Skeletal muscle tissue (tissue), 4 donors: Measurements from ENCODE around the gene USP3. TPM values are rescaled to one million over a fixed set of nuclear protein-coding genes. Genes with fewer than 3 reads are reported as not detected.
"Not testable (repeated sequence)": the region's sequence is repeated elsewhere in the genome, so short reads cannot be mapped to it uniquely, and the experiment has no call there.

Source experiments
- H3K27ac ChIP-seq: one replicate; pipeline ENCODE4 v1.7.0; 2013; ENCODE audit warnings: mild to moderate bottlenecking, low read depth, low read length, inconsistent platforms
- H3K27me3 ChIP-seq, 3 donors: one replicate each; pipeline ENCODE4 v1.7.0; 2013; ENCODE audit warnings: low read length in 3 of 3; ENCODE audit not compliant: control insufficient read depth in 3 of 3, insufficient read depth in 3 of 3
- H3K36me3 ChIP-seq, 3 donors: one replicate each; pipeline ENCODE4 v1.7.0; 2013; ENCODE audit warnings: low read length in 3 of 3; ENCODE audit not compliant: control insufficient read depth in 3 of 3, insufficient read depth in 3 of 3
- H3K4me1 ChIP-seq, 3 donors: one replicate each; pipeline ENCODE4 v1.7.0; 2013; ENCODE audit warnings: low read length in 3 of 3, mild to moderate bottlenecking in 3 of 3; ENCODE audit not compliant: control insufficient read depth in 3 of 3, insufficient read depth in 3 of 3
- H3K4me3 ChIP-seq, 3 donors: one replicate each; pipeline ENCODE4 v1.7.0; 2013; ENCODE audit warnings: low read length in 3 of 3
- H3K9ac ChIP-seq, 3 donors: one replicate each; pipeline ENCODE4 v1.7.0; 2013; ENCODE audit warnings: low read length in 3 of 3, mild to moderate bottlenecking in 3 of 3, moderate library complexity in 2 of 3, low read depth in 1 of 3
- H3K9me3 ChIP-seq, 3 donors: one replicate each; pipeline ENCODE4 v1.7.0; 2013; ENCODE audit warnings: low read length in 3 of 3; ENCODE audit not compliant: control insufficient read depth in 3 of 3
- total RNA-seq: library from RNA; depleted of rRNA; stranded (reverse); fragments of >200 nt; gene quantifications from one replicate; pipeline ENCODE4 v1.2.3, GENCODE V29; 2014
- donor health status: Osteomylitis.

Gene USP3
- total RNA-seq, 1 donor from 2014 or later = 33.4 TPM

DNA sequence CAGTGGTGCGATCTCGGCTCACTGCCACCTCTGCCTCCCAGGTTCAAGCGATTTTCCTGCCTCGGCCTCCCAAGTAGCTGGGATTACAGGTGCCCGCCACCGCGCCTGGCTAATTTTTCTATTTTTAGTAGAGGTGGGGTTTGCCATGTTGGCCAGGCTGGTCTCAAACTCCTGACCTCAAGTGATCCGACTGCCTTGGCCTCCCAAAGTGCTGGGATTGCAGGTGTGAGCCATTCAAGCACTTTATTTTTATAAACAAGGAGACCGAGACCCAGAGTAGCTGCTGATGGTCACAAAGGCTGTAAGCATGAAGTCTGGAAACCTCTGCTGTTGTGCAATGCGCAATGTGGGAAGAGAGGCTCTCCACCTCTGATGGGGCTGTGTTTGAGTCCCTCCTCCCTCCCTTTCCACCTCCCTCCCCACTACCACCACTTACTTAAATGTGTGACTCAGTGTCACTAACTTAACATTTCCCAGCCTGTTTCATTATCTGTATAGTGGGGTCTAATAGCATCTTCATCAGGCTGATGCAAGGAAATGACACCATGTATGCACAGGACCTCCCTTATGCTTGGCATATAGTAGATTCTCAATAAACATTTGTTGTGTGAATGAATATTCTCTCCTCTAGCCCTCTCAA is 16.5 kb upstream of the USP3 start:
- not testable (repeated sequence) for H3K4me3 ChIP-seq, H3K36me3 ChIP-seq, H3K9me3 ChIP-seq, H3K27ac ChIP-seq, H3K4me1 ChIP-seq, H3K9ac ChIP-seq, H3K27me3 ChIP-seq

DNA sequence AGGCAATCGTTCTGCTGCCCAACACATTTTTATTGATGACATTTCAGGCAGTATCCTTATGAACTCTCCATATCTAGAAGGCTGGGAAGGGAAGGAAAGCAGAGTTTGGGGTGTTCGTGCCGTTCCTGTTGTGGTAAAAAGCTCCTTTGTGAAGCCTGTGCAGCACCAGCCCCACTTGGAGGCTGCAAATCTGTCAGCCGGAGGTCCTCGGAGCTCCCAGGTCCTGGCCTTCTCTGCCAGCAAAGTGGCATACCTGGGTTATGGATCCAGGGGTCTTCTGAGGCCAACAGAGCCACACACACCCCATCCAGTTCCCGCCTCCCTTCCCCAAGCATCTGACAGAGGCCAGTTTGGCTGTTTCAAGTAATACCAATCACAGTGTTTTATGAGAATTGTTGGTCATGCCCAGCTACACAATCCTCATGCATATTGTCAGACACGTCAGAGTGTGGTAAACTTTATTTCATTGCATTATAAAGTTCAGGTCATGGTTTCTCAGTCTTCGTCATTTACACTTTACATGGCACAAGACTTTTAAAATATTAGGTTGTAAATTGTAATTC is 15.9 kb upstream of the USP3 start:
- H3K9ac ChIP-seq = no peak overlapping the region
- H3K9me3 ChIP-seq = no peaks in the 10 kb centered on the region
- H3K36me3 ChIP-seq = no peaks in the 10 kb centered on the region
- no peak overlapping the region for H3K4me3 ChIP-seq
- no peak overlapping the region for H3K27ac ChIP-seq
- H3K4me1 ChIP-seq = peaks cover 0 to under 1% (median 0%) of the 10 kb centered on the region in 3 donors
- H3K27me3 ChIP-seq = no peaks in the 10 kb centered on the region

DNA sequence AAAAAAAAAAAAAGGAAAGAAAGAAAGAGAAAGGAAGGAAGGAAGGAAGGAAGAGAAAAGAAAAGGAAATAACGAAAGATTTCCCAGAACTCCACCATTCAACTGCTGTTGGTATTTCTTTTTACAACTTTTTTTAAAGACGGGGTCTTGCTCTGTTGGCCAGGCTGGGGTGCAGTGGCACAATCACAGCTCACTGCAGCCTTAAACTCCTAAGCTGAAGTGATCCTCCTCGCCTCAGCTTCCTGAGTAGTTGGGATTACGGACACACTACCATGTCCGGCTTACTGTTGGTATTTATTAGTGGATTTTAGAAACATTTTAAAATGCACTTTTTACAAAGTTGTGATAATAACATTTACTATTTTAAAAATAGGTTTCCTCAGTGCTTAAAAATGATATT is 15.0 kb upstream of the USP3 start:
- H3K27ac ChIP-seq = no peak overlapping the region
- H3K36me3 ChIP-seq = no peaks in the 10 kb centered on the region
- H3K9me3 ChIP-seq = no peaks in the 10 kb centered on the region
- no peaks in the 10 kb centered on the region for H3K27me3 ChIP-seq
- H3K4me3 ChIP-seq = no peak overlapping the region
- H3K4me1 ChIP-seq = peaks cover 0 to 4% (median 0%) of the 10 kb centered on the region in 3 donors
- no peak overlapping the region for H3K9ac ChIP-seq

DNA sequence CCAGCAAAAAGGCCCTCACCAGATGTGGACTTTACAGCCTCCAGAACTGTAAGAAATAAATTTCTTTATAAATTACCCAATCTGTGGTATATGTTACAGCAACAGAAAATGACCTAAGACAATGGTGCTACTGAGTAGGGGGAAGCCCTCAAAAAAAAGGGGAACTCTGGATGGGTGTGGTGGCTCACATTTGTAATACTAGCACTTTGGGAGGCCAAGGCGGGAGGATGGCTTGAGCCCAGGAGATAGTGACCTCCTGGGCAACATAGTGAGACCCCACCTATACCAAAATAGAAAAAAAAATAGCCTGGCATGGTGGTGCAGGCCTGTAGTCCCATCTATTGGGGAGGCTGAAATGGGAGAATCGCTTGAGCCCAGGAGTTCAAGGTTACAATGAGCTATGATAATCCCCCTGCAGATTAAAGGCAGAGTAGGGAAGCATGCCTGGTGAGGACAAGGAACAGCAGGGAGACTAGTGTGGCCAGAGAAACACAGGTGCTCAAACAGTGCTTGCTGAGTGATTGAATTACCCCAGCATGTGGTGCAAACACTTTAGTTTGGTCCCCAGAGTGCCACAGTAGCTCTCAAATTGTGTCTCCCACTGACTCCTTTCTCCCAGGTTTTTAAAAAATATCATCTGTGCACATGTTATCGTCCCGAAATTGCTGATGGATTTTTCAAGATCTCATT is 13.9 kb upstream of the USP3 start:
- Histone ChIP-seq H3K27me3 (no peaks in the 10 kb centered on the region), H3K4me1 (peaks cover 0 to 4% (median 0%) of the 10 kb centered on the region in 3 donors), H3K9ac (no peak overlapping the region), H3K36me3 (no peaks in the 10 kb centered on the region), H3K27ac (no peak overlapping the region), H3K4me3 (no peak overlapping the region), H3K9me3 (no peaks in the 10 kb centered on the region)

DNA sequence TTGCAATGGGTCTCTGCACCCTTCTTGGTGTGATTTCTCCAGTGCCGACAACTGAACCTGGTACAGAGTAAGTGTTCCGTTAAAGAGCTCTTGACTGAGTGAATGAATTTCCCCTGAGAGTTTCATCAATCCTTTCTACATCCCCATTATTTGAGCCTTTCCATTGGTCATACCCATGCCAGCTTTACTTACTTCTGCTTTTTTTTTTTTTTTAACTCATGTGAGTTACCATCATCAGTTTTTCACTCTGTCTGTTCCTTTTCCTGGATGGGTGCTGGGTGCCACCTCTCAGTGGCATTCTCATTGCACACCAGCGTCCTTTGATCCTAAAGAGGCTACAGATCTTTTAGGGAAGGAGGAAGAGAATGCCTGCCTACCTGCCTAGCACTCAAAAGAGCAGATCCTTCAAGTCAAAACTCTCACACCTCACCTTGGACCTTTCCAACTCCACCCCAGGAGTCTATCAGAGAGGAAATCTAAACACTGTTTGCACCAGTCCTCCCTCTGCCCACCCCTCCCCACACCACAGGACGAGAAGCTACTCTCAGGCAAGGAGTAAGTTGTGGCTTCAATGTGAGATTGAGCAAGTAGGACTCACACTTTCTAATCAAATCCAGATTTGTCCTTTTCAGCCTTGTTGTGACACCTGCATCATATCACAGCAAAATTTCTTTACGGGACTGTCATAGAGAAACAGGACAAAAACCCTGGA is 13.1 kb upstream of the USP3 start:
- Histone ChIP-seq H3K9me3 (no peaks in the 10 kb centered on the region), H3K4me3 (no peak overlapping the region), H3K9ac (no peak overlapping the region), H3K4me1 (peaks cover 0 to 4% (median 0%) of the 10 kb centered on the region in 3 donors), H3K36me3 (no peaks in the 10 kb centered on the region), H3K27ac (no peak overlapping the region), H3K27me3 (no peaks in the 10 kb centered on the region)

GRCh38 chr15:63491979-63492378 is 12.4 kb upstream of the USP3 start:
- Histone ChIP-seq H3K9me3 (no peaks in the 10 kb centered on the region), H3K4me3 (no peak overlapping the region), H3K9ac (no peak overlapping the region), H3K27ac (no peak overlapping the region), H3K27me3 (no peaks in the 10 kb centered on the region), H3K36me3 (no peaks in the 10 kb centered on the region), H3K4me1 (peaks cover 0 to 4% (median 0%) of the 10 kb centered on the region in 3 donors)

DNA sequence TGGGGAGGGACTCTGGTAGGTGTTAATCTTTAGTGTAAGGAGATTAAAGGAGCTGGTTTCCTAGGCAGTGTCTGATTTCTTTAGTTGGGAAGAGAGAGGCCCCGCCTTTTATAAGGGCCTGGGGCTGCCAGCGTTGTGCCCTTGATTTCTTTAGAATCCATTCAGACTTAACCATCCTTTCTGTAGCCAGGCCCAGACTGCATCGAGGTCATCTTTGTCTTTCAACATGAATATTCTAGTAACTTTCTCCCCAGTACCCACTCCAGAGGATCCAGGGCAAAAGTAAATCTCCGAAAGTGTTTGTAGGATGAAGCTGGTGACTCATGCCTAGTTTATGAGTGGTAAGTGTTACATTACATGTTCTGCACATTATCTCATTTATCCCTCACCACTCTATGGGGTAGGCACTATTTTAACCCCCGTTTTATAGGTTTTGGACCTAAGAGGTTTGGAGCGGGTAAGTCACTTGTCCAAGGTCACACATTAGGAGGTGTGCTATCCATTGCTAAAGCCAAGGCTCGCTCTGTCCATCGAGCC is 11.8 kb upstream of the USP3 start:
- H3K36me3 ChIP-seq = no peaks in the 10 kb centered on the region
- H3K9ac ChIP-seq = no peak overlapping the region
- no peak overlapping the region for H3K27ac ChIP-seq
- H3K4me3 ChIP-seq = no peak overlapping the region
- H3K27me3 ChIP-seq = no peaks in the 10 kb centered on the region
- no peaks in the 10 kb centered on the region for H3K9me3 ChIP-seq
- H3K4me1 ChIP-seq = peaks cover 0 to 4% (median 0%) of the 10 kb centered on the region in 3 donors

- Histone ChIP-seq H3K9me3 (no peaks in the 10 kb centered on the region), H3K27ac (no peak overlapping the region), H3K4me3 (no peak overlapping the region), H3K9ac (no peak overlapping the region), H3K36me3 (no peaks in the 10 kb centered on the region), H3K4me1 (peaks cover 0 to 9% (median 0%) of the 10 kb centered on the region in 3 donors), H3K27me3 (no peaks in the 10 kb centered on the region)
Observed at GRCh38 chr15:63493436-63493835, 11.0 kb upstream of the USP3 start.

GRCh38 chr15:63494408-63494807 is 10.0 kb upstream of the USP3 start:
- Histone ChIP-seq H3K4me3 (no peak overlapping the region), H3K36me3 (no peaks in the 10 kb centered on the region), H3K9me3 (no peaks in the 10 kb centered on the region), H3K9ac (no peak overlapping the region), H3K27ac (no peak overlapping the region), H3K27me3 (no peaks in the 10 kb centered on the region), H3K4me1 (peaks cover 0 to 9% (median 0%) of the 10 kb centered on the region in 3 donors)
